ENCODE measurements around the gene EFHD1.

EFHD1 gene

GRCh38 chr2:232647261-232647660 is 13.9 kb downstream of the EFHD1 start:
- no peak overlapping the region for H3K4me3 ChIP-seq (ENCODE audit: low read depth, low read length)
- DNase-seq (ENCODE audit: low read depth): no peak
- TF ChIP-seq CTCF (IDR thresholded peaks at IDR 0.05; ENCODE audit: low read depth, low read length, missing control alignments): no peak

- TF ChIP-seq CTCF (IDR thresholded peaks at IDR 0.05; ENCODE audit: low read depth, low read length, missing control alignments): no peak
- no peak overlapping the region for H3K4me3 ChIP-seq (ENCODE audit: low read depth, low read length)
- no peak for DNase-seq (ENCODE audit: low read depth)
Observed at GRCh38 chr2:232649033-232649432, 15.6 kb downstream of the EFHD1 start.

- no peak for TF ChIP-seq CTCF (IDR thresholded peaks at IDR 0.05; ENCODE audit: low read depth, low read length, missing control alignments)
- DNase-seq (ENCODE audit: low read depth): no peak
- no peak overlapping the region for H3K4me3 ChIP-seq (ENCODE audit: low read depth, low read length)
Observed at GRCh38 chr2:232652505-232652851, 19.1 kb downstream of the EFHD1 start.

GRCh38 chr2:232653441-232653840 is 20.0 kb downstream of the EFHD1 start:
- TF ChIP-seq CTCF (IDR thresholded peaks at IDR 0.05; ENCODE audit: low read depth, low read length, missing control alignments): no peak
- no peak for DNase-seq (ENCODE audit: low read depth)
- no peak overlapping the region for H3K4me3 ChIP-seq (ENCODE audit: low read depth, low read length)

- no peak for DNase-seq (ENCODE audit: low read depth)
- TF ChIP-seq CTCF (IDR thresholded peaks at IDR 0.05; ENCODE audit: low read depth, low read length, missing control alignments): no peak
Observed at GRCh38 chr2:232655392-232655791, 22.0 kb downstream of the EFHD1 start.

GRCh38 chr2:232658217-232658785 is 24.9 kb downstream of the EFHD1 start:
- TF ChIP-seq CTCF (IDR thresholded peaks at IDR 0.05; ENCODE audit: low read depth, low read length, missing control alignments): peak; percentile 7
- H3K4me3 ChIP-seq (ENCODE audit: low read depth, low read length): no peak overlapping the region
- DNase-seq (ENCODE audit: low read depth): no peak

More at GRCh38 chr2:232655392-232655791, 22.0 kb downstream of the EFHD1 start:
- no peak overlapping the region for H3K4me3 ChIP-seq (ENCODE audit: low read depth, low read length)

- no peak for TF ChIP-seq CTCF (IDR thresholded peaks at IDR 0.05; ENCODE audit: low read depth, low read length, missing control alignments)
- DNase-seq (ENCODE audit: low read depth): no peak
- no peak overlapping the region for H3K4me3 ChIP-seq (ENCODE audit: low read depth, low read length)
Observed at GRCh38 chr2:232659359-232659758, 26.0 kb downstream of the EFHD1 start.
